OCI-LY7 (cell line): Measurements from ENCODE around the gene DRAM1.

ENCODE experiments used
- CTCF ChIP-seq: fragments of 200-600 bp; sonication (generic); conservative IDR thresholded peaks from 2 replicates; pipeline ENCODE4 v1.5.1; 2014; ENCODE audit warnings: mild to moderate bottlenecking, antibody characterized with exemption, low read length, moderate library complexity, mixed read lengths
- EZH2phosphoT487 ChIP-seq: fragments of 200-600 bp; sonication (generic); IDR thresholded peaks from 2 replicates; pipeline ENCODE4 v1.6.1; 2018; ENCODE audit warnings: low read depth, borderline replicate concordance, mild to moderate bottlenecking, mixed run types, antibody characterized with exemption, low read length, moderate library complexity, mixed read lengths

- TF ChIP-seq CTCF (no peak), EZH2phosphoT487 (no peak)
Measured at GRCh38 chr12:101920906-101921305, 43.5 kb downstream of the DRAM1 start.
